HepG2 (cell line): ENCODE measurements around the gene CSTF3. TPM values are rescaled to one million over a fixed set of nuclear protein-coding genes. Genes with fewer than 3 reads are reported as not detected.

Source experiments
- HNRNPLL ChIP-seq: fragments of 200-400 bp; formaldehyde crosslinking; IDR thresholded peaks from 2 replicates; pipeline ENCODE4 v1.6.1; 2017; ENCODE audit warnings: mild to moderate bottlenecking, low read depth, low read length; ENCODE audit not compliant: poor library complexity, severe bottlenecking
- NCOA5 ChIP-seq: sonication (generic); formaldehyde crosslinking; IDR thresholded peaks from 2 replicates; pipeline ENCODE4 v1.4.0; 2020; ENCODE audit warnings: missing genetic modification reagents
- NKX3-1 ChIP-seq: sonication (generic); formaldehyde crosslinking; IDR thresholded peaks from 2 replicates; pipeline ENCODE4 v1.5.0; 2020; ENCODE audit warnings: missing genetic modification reagents
- PHF5A ChIP-seq: IDR thresholded peaks from one replicate; pipeline ENCODE4 v1.6.1; 2018; ENCODE audit warnings: low read depth, missing genetic modification reagents; ENCODE audit not compliant: unreplicated experiment
- POLR2AphosphoS5 ChIP-seq: IDR thresholded peaks from 2 replicates; pipeline ENCODE4 v1.6.1; 2012; ENCODE audit warnings: low read depth, low read length
- POLR2G ChIP-seq: fragments of 200-400 bp; formaldehyde crosslinking; IDR thresholded peaks from 2 replicates; pipeline ENCODE4 v1.6.1; 2018; ENCODE audit warnings: mild to moderate bottlenecking, low read depth, low read length, moderate library complexity
- PREB ChIP-seq: sonication (generic); formaldehyde crosslinking; IDR thresholded peaks from 2 replicates; pipeline ENCODE4 v1.4.0; 2020; ENCODE audit warnings: missing genetic modification reagents
- RBM39 ChIP-seq: fragments of 200-400 bp; formaldehyde crosslinking; IDR thresholded peaks from one replicate; pipeline ENCODE4 v1.6.1; 2018; ENCODE audit warnings: antibody characterized with exemption, mild to moderate bottlenecking, low read depth, low read length; ENCODE audit not compliant: poor library complexity, severe bottlenecking
- RXRA ChIP-seq: sonication (generic); formaldehyde crosslinking; IDR thresholded peaks from 2 replicates; pipeline ENCODE4 v1.5.1; 2020; ENCODE audit warnings: missing genetic modification reagents
- TMF1 ChIP-seq: sonication (generic); formaldehyde crosslinking; IDR thresholded peaks from 2 replicates; pipeline ENCODE4 v1.8.1; 2022; ENCODE audit warnings: low read depth, missing genetic modification reagents
- ZFP36L1 ChIP-seq: sonication (generic); formaldehyde crosslinking; IDR thresholded peaks from 2 replicates; pipeline ENCODE4 v1.8.0; 2022; ENCODE audit warnings: mild to moderate bottlenecking, missing genetic modification reagents, moderate library complexity
- ZFP37 ChIP-seq: sonication (generic); formaldehyde crosslinking; IDR thresholded peaks from 2 replicates; pipeline ENCODE4 v1.4.0; 2020; ENCODE audit warnings: missing genetic modification reagents, borderline replicate concordance
- ZNF318 ChIP-seq: sonication (generic); formaldehyde crosslinking; IDR thresholded peaks from 2 replicates; pipeline ENCODE4 v1.4.0; 2020; ENCODE audit warnings: mild to moderate bottlenecking, missing genetic modification reagents
- ZNF598 ChIP-seq: sonication (generic); formaldehyde crosslinking; IDR thresholded peaks from 2 replicates; pipeline ENCODE4 v1.5.1; 2020; ENCODE audit warnings: mild to moderate bottlenecking, missing genetic modification reagents, borderline replicate concordance
- ZNF652 ChIP-seq: IDR thresholded peaks from 2 replicates; pipeline ENCODE4 v1.6.1; 2016; ENCODE audit warnings: low read depth, borderline replicate concordance
- ZNF772 ChIP-seq: sonication (generic); formaldehyde crosslinking; IDR thresholded peaks from 2 replicates; pipeline ENCODE4 v1.5.0; 2020; ENCODE audit warnings: mild to moderate bottlenecking, missing genetic modification reagents
- polyA plus RNA-seq, 8 experiments: library from polyadenylated mRNA; depleted of rRNA in 3 of 8; stranded (reverse) in 7 of 8; unstranded in 1 of 8; fragments of >200 nt; fragmentation: Illumina TruSeq in 4 of 8; extraction: Trizol in 4 of 8; gene quantifications; 2 replicates each; pipeline versions ENCODE4 v1.2.1 to v1.2.3, GENCODE V29; 2011 to 2016; ENCODE audit warnings: low read depth in 4 of 8, missing spikeins in 1 of 8, mixed read lengths in 1 of 8; ENCODE audit not compliant: insufficient read depth in 1 of 8
- total RNA-seq, 5 experiments: library from RNA; depleted of rRNA; stranded (reverse); fragments of >200 nt; fragmentation: Illumina TruSeq; extraction: Trizol; gene quantifications; 2 replicates each; pipeline ENCODE4 v1.2.3, GENCODE V29; 2016; ENCODE audit warnings: low read depth in 1 of 5
- TF ChIP-seq, protein P1 (sequence below): conservative IDR thresholded peaks from 2 replicates; pipeline ENCODE4 v1.6.1; 2018; ENCODE audit warnings: missing genetic modification reagents
- TF ChIP-seq, protein P2 (sequence below): IDR thresholded peaks from 2 replicates; pipeline ENCODE4 v1.6.1; 2016; ENCODE audit warnings: low read depth, borderline replicate concordance

CSTF3 gene
- total and polyA plus RNA-seq, 2 of the 13 experiments (the other 11 are each of a cell fraction or from before 2014, with no cell fraction given) = 21.5 to 43.6 TPM

- no peak for TF ChIP-seq ZNF318 (CRISPR knock-in tag)
- peak; percentile 82 for TF ChIP-seq NKX3-1 (CRISPR knock-in tag)
- TF ChIP-seq RXRA (CRISPR knock-in tag) = peak; percentile 49; the same call in 1 of the 2 replicates
- TF ChIP-seq HNRNPLL = peak; percentile 53
- peak; percentile 20; the same call in 1 of the 2 replicates for TF ChIP-seq ZFP37 (CRISPR knock-in tag)
- no peak for TF ChIP-seq PREB
- TF ChIP-seq POLR2AphosphoS5 = peak; percentile 89
- TF ChIP-seq, protein P1, sequence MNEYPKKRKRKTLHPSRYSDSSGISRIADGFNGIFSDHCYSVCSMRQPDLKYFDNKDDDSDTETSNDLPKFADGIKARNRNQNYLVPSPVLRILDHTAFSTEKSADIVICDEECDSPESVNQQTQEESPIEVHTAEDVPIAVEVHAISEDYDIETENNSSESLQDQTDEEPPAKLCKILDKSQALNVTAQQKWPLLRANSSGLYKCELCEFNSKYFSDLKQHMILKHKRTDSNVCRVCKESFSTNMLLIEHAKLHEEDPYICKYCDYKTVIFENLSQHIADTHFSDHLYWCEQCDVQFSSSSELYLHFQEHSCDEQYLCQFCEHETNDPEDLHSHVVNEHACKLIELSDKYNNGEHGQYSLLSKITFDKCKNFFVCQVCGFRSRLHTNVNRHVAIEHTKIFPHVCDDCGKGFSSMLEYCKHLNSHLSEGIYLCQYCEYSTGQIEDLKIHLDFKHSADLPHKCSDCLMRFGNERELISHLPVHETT (CRISPR knock-in tag) = no peak
- TF ChIP-seq, protein P2, sequence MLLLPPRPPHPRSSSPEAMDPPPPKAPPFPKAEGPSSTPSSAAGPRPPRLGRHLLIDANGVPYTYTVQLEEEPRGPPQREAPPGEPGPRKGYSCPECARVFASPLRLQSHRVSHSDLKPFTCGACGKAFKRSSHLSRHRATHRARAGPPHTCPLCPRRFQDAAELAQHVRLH (CRISPR knock-in tag) = peak; percentile 45; the same call in 1 of the 2 replicates
- peak; percentile 15; the same call in 1 of the 2 replicates for TF ChIP-seq ZNF598
- peak; percentile 46; the same call in 1 of the 2 replicates for TF ChIP-seq TMF1 (CRISPR knock-in tag)
- 0 out of 2 replicates have a peak, but pooled peaks have one; percentile 43 for TF ChIP-seq ZNF772 (CRISPR knock-in tag)
- TF ChIP-seq ZFP36L1 (CRISPR knock-in tag) = peak; percentile 31; the same call in 1 of the 2 replicates
- TF ChIP-seq RBM39 = peak; percentile 58
- TF ChIP-seq PHF5A = peak; percentile 68
- TF ChIP-seq POLR2G = peak; percentile 91
- no peak for TF ChIP-seq NCOA5 (CRISPR knock-in tag)
- TF ChIP-seq ZNF652 (CRISPR knock-in tag) = 0 out of 2 replicates have a peak, but pooled peaks have one; percentile 27
Observed at GRCh38 chr11:33161120-33162005, at the start of gene CSTF3 (continued).
